ENCODE results near the gene MAEL.

The MAEL gene

DNA sequence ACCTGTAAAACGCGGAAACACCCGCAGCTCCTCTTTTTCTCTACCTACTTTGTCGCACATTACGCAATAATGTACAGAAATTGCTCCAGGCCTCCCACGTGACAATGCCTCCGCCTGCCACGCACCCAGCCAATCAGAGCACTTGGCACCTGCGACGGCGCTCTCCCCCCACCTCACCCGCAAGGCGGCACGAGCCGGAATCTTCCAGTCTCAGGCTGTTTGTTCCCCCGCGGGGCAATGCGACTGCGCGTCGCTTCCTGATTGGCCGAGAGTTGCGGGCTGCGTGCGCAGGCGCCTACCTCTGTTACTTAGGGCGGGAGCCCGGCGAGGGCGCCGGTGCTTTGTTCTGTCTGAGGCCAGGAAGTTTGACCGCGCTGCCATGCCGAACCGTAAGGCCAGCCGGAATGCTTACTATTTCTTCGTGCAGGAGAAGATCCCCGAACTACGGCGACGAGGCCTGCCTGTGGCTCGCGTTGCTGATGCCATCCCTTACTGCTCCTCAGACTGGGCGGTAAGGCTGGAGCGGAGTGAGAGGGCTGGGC lies at the start of gene MAEL:
Gene MAEL (plus strand): TSS at position 307 of the 542 bp plus-strand sequence. CDS start 73 bp downstream, at position 380.
- DNase-seq (ENCODE audit: low read depth, low spot score) = no peak

DNA sequence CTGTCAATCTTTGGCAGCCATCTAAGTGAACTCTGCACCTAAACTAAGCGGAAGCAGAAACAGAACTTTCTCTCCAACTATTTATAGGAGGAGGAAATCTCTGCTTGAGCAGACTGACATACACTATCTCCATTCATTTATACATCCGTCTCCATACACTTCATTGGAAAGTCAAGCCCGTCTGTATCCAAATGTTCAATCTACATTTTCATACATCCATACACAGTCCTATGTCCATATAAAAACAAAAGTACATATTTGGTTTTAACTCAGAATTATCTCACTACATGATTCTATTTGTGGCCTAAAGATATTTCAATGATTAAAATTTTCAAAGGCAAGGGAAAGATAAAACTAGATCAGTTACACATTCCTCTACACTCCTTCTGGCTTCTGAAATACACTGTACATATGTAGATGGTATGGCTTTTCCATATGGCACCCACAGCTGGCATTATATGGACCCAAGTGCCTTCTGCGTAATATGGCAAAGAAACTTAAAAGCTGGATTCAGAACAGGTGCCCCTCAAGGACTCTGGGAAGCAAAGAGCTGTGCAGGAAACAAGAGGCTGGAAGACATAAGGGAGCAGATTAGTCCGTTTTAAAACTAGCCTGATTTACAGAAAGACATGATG lies 49.2 kb upstream of the MAEL start:
- DNase-seq (ENCODE audit: low read depth, low spot score) = no peak

DNA sequence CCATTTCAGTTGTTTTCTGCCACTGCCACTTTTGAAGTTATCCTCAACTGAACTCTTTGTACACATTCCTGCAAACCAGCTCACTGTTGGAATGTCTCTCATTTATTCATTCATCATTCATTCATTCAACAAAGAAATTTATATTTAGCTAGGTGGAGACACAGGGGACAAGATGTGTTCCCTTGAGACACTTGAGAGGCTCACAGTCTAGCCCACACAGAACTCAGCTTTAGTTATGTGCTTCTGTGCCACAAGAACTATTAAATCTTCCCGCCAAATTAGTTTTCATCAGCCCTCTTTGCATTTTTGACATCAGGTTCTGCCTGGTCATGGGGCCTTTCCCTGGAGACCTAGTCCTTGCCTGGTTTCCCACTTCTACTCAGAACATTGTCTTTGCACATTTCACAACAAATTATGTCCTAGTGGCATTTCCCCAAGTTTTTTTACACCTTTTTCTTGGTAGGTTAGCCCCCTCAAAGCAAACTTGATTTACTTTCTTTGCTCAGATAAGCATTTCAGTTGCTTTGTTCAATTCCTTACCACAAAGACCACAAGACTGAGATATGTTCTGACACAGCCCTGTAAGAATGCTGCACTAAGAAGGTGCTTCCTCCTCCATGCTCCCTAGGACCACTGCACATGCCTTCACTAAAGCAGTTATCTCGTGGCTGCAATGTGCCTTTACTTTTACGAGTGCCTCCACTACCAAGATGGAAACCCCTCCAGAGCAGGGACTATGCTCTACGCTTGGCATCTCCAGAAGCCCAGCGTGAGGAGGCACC lies 44.7 kb upstream of the MAEL start:
- DNase-seq (ENCODE audit: low read depth, low spot score) = no peak

DNA sequence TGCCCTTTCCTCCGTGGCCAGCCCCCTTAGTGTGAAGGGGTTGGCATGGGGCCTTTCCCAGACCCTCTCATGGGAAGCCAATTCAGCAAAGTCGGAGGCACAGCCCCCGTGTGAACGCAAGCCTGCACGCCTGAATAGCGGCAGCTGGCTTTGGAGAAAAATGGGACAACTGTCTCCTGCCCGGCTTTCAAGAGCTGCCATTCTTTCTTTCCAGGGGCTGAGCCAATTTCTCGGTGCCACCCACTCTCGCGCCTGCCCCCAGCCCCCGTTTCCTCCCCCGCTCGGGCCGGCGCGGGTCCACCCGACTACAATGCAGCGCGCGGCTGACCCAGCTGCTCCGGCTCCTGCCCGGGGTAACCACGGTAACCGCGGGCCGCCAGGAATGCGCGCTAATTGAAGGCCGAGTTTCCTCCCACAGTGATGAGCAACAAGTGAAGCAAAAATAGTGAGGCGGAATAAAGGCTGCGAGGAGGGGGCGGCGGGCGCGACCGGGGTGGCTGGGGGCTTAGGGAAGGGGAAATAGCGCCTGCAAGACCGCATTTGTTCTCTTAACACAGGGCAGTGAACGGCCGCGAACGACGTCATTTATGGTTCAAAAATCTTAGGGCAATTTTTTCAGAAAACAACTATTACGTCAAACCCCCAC lies 41.6 kb upstream of the MAEL start:
- peak; percentile 53 for DNase-seq (ENCODE audit: low read depth, low spot score)

DNA sequence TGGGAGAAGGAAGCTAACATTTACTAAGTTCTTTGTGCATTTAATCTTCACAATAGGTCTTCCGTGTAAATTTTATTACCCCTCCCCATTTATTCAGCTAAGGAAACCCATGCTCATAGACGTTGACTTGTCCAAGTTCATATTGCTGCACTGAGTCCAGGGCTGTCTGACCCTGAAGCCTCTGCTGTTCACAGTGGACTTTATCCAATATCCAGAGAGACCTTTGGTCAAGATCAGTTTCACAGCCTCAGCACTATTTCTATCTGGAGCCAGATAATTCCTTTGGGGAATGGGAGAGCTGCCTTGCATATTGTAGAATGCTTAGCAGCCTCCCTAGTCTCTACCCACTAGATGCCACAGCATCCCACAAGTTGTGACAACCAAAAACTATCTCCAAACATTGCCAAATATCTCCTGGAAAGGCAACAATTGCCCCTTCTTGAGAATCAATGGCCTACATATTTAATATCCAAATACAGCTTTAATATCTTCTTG lies 40.2 kb upstream of the MAEL start:
- DNase-seq (ENCODE audit: low read depth, low spot score) = no peak

DNA sequence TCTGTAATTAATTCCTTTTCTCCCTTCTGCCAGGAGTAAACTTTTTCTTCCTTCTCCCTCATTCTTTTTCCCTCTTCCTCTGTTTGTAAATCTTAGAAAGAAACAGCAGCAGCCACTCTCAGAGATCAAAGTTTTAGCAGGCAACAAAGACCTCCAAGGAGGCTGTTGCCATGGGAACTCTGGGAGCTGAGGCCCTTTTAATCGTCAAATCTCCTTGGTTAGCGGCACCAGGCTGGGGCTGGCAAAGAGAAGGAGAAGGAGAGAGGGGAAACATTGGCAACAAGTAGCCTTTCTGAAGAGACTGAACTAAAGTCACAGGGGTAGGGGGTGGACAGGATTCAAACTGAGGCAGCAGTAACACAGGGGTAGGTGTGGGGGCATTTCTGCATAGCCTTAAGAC lies 38.9 kb upstream of the MAEL start:
- peak; percentile 44 for DNase-seq (ENCODE audit: low read depth, low spot score)

DNA sequence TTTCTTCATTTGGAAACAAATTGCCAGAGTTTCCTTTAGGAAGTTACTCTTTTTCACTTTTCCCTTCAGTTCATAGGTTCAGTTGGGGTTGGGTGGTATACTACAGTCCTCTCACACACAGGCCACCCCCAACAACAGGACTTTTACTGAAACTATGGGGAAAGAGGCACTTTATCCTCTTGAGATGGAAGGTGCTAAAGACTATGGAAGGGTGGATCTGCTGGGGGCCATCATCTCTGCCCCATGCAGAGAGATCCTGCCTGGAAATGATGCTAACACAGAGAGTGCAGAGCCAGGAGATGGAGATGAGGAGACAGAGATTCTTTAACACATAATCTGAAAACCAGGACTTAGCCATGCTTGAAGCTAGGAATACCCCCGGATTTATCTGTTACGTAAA lies 38.0 kb upstream of the MAEL start:
- no peak for DNase-seq (ENCODE audit: low read depth, low spot score)

DNA sequence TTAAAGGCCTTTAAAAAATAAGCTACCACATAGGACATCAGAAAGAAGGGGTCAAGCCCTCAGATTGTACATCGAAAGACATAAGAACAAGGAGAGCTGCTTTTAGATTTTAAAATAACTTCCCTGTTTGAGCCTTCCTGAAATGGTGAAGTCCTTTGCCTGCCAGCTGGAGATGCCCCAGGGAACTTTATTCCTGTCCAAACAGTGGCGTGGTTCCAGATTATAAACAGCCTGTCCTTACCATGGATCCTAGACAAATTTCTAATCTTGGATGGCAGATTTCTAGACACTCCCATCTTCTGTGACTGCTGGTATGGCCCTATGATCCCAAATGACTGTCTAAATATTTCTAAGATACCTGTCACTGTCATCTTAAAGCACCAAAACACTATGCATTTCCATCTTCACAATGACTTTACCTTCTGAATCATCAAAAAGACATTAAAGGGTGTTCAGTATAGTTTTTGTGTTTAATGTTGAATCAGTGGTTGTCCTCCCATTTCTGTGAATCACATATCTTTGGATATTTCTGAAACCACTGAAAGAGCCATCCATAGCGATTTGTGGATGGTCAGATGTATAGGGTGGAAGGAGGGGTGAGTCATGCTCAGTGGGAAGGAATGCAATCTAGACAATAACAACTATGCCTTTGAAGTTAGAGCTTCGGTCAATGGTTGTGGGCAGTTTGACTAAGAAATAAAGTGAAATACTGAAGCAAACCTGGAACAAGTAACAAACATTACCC lies 36.9 kb upstream of the MAEL start:
- DNase-seq (ENCODE audit: low read depth, low spot score) = peak; percentile 53

DNA sequence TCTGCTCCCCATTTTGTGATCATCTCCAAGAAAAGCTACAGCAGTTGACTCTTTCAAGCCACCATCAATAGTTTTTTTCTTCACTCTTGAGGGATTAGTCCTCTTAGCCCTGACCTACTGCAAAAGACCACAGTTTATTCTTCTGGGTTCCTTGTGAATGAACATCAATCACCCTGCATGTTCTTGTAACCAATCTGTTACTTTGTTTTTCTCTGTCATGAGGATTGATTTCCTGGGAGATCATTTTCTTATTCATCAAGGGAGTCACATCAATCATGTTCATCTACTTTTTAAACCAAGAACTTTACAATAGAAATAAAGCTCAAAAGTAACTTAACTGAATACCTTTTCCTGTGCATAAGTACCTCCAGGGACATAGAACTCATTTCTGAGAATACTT lies 35.6 kb upstream of the MAEL start:
- DNase-seq (ENCODE audit: low read depth, low spot score) = no peak

DNA sequence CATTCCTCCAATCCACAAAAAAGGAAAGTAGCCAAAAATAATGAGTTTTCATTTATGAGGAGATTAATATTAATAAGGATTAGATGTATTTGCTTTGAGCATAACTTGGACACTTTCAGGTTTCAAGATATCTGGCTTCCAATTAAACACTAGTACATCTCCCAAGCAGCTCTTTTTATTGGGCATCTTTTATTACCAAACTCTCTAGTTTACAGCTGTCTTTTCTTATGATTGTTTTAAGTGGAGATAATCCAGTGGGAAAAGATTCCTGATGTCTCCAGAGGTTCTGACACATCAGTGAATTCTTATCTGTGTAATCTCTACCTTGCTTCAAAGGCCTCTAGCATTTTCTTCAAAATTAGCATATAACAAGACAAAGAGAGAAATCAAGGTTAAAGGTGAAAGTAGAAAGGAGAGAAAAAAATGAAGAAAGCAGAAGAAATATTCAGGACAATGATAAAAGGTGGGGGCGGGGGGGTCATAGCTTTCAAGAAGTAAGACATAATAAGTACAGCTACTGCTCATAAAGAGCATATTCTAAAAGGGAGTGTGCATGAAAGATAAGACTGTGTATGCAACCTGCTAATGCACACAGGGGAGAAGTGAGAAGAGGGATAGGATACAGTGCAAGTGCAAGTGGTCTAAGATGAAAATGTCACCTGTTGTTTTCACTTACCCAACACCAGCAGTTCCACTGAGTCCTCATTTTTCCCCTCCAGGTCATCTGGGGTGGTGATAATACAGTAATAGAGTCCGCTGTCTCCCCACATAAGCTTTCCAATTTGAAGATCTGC lies 32.8 kb upstream of the MAEL start:
- no peak for DNase-seq (ENCODE audit: low read depth, low spot score)

DNA sequence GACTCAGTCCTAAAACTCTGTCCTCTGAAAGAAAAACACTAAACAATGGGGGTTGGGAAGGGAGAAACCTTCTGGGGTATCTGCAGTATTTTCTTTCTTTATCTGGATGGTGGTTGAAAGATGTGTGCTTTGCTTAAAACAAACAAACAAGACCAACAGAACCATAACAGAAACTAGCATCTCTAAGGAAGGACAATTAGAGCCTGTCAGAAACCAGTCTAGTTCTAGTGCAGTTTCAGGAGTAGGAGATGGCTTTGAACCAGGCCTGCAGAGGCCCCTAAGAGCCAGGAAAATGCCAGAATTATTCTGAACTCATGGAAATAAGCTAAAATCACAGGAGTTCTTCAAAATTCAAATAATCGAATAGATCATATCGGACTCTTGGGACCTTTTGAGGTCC lies 32.2 kb upstream of the MAEL start:
- DNase-seq (ENCODE audit: low read depth, low spot score) = no peak

DNA sequence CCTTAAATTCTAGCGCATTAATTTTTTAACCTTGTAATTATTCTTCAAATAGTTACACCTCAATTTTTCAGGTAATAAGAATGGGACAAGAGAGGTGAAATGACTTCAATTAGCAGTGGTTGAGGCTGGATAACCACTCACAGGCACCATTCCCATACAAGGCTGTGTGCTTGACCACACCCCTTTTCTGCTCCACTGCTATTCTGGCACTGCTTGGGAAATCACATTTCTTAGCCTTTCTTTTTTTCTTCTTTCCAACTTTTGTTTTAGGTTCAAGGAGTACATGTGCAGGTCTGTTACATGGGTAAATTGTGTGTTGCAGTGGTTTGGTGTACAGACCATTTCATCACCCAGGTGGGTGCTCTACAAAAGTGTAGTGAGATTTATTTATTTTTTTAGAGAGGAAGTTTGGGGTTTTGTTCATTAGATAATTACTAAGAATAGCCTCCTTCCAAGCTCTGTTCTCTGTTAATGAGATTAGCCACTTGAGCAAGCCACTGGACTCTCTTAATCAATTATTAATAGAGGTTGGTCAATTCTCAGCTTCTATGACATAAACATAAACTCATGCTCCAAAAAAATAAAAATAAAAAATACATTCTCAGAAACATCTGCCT lies 28.1 kb upstream of the MAEL start:
- DNase-seq (ENCODE audit: low read depth, low spot score) = no peak

DNA sequence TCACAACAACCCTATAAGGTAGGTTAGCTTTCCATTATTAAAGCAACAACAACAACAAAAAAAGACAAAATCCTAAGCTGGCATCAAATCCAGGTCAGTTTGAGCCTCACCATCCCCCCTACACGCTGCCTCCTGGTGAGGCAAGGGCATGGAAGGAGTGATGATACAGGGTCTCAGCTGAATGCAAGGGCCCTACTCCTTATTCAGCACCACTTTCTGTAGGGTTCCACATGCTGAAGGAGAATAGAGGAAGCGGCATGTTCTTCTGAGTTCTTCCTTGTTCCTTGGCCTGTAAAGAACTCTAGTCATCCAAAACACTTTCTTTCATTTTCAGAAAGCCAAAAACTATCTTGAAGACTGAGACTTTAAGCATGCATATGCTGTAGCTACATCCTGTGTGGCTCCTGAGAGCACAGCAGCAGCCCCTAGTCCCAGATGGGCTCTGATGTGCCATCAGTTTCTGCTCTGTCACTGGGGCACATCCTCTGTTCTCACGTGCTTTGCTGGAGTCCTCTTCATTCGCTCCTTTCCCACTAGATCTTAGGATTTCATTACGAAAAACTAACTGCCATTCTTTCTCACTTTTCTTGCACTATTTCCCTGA lies 19.9 kb upstream of the MAEL start:
- DNase-seq (ENCODE audit: low read depth, low spot score) = no peak

DNA sequence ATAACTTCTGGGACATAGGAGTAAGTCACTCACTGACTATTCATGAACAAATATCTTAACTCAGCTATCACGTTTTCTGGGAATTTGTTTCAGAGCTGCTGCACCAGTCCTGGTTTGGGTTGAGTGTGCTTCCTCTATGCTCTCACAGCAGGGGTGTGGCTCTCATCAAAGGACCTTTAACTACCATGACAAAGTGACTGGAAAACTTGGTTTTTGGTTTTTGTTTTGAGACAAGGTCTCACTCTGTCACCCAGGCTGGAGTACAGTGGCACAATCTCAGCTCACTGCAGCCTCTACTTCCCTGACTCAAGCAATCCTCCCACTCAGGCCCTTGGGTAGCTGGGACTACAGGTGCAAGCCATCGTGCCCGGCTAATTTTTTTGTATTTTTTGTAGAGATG lies 17.8 kb upstream of the MAEL start:
- DNase-seq (ENCODE audit: low read depth, low spot score) = peak; percentile 37

DNA sequence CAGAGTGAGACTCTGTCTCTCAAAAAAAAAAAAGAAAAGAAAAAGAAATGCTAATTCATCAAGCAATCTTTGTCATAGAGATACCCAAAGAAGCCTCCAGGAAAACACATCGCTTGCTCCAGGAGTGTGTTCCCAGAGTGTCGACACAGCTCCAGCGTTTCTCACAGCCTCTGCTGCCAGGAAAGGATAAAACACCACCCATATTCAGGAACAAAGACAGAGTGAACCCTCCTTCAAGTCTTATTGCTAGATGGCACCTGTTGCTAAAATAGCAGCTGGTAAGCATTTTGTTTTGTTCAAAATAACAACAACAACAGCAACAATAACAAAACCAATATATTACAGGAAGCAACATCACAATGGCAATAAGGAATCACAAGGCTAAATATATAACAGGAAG lies 16.9 kb upstream of the MAEL start:
- no peak for DNase-seq (ENCODE audit: low read depth, low spot score)

DNA sequence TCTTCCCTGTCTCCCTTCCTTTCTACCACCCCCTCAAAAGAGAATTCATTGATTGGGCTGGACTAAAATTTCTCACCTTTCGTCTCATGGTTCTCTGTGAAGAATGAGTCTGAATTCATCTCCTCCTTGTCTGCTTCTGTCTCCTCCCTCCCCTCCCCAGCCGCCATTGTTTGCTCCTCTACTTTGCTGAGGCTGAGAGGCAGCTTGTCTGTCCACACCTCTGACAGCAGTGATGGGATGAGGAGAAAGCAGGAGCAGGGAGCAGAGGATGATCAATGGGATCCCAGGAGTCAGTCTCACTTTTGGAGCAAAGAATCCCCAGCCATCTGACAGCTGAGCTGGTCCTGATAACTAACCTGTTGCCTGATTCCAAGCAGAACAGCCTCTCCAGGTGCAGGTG lies 16.3 kb upstream of the MAEL start:
- no peak for DNase-seq (ENCODE audit: low read depth, low spot score)

DNA sequence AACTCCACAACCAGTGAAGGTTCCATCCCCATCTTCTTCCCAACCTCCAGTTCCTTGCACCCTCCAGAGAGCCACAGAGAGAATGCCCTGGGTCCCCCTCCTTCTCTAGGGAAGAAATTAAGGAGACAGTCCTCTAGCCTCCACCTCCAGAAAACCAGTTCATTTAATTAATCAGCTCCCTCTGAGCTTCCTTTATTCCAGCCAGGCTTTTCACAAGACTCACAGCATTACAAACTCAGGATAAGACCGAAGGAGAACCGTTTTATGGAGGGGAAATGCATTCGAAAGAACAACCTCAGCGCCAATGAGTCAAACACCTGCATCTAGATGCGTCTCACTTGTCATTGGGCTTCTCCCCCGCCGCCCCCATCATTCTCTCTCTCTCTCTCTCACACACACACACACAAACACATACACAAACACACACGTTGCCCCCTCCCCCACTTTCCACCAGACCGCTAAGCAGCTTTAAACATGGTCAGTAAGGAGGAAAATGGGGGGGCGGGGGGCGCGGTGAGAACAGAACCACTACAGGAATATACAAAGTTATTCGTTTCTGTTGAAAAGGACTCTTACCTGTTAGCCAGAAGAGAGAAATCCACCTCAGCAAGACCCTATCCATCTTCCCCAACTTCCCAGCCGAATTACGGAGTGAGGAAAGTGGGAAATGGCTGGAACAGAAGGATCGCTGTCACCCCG lies 14.3 kb upstream of the MAEL start:
- no peak for DNase-seq (ENCODE audit: low read depth, low spot score)

DNA sequence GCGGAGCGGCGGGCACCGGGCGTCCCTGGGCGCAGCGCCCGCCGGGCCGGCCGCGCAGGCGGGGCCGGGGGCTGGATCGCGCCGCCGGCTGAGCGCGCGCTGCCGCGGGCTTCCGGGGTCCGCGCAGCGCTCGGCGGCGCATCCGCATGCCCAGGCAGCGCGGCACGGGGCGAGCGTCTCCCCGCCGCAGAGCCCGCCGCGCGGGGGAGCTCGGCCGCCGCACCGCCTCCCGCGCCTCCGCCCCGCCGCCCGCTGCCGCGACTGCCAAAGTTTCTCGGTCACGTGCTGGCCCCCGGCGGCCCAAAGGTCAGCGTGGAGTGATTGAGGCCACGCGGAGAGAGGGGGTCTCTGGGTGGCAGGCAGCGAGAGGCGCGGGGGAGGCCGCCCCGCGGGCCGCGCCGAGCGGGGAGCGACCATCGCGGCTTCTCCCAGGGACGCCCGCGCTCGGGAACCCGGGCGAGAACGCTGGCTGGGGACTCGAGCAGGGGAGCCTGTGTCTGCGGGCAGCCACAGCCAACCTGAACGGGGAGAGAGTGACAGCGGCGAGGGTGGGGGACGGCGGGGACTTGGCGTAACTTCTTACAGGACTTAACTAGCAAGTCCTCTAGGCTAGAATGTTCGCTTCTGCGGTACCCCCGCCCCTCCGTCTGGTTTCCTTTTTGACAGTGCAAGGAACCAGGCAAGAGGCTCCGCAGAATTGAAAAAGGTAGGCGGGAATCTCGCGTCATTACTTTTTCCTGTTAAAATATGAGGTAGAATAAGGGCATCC lies 13.5 kb upstream of the MAEL start, which contains the start of gene ILDR2:
Gene ILDR2 (minus strand): TSS at position 180 of the 769 bp plus-strand sequence. CDS start 272 bp downstream, outside the sequence.
- peak; percentile 57 for DNase-seq (ENCODE audit: low read depth, low spot score)

Data from ELF-1 (cell line).